ENCODE measurements around the gene EPC2. TPM values are rescaled to one million over a fixed set of nuclear protein-coding genes. Genes with fewer than 3 reads are reported as not detected.

Gene EPC2
- total RNA-seq, 1 experiment from 2014 or later, result 19.6 TPM

DNA sequence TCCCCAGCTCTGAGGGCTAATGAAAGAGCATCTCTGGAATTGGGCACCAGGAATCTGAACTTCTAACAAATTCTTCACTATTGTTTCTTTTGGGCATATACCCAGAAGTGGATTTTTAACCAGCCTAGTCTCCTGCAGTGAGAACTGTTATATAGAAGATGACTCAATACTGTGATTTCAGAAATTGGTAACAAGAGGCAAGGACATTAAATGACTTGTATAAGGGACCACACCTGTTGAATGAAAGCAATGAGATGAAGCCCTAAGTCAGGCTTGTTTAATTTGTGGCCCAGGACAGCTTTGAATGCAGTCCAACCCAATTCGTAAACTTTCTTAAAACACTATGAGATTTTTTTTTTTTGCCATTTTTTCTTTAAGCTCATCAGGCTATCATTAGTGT, 57.9 kb downstream of the EPC2 start:
- Histone ChIP-seq H2AFZ (ENCODE audit: low read depth, low read length, poor library complexity, severe bottlenecking) (no peak overlapping the region), H3K4me3 (replicated peaks in 1 of 2; ENCODE audit: low read depth in 1 of 2, low read length in 2 of 2) (no peak overlapping the region), H3K79me2 (ENCODE audit: insufficient read depth, low read length) (peaks cover 34% of the 10 kb centered on the region), H3K4me1 (ENCODE audit: control insufficient read depth in 1 of 2, insufficient read depth in 2 of 2, low read length in 2 of 2) (no peaks in the 10 kb centered on the region), H3K9me3 (ENCODE audit: control insufficient read depth in 1 of 2, insufficient read depth in 1 of 2, low read depth in 1 of 2, low read length in 2 of 2) (no peaks in the 10 kb centered on the region), H3K4me2 (ENCODE audit: low read length) (no peak overlapping the region), H3K27me3 (ENCODE audit: insufficient read depth, low read length) (no peaks in the 10 kb centered on the region), H4K20me1 (ENCODE audit: insufficient read depth) (peaks cover 6% of the 10 kb centered on the region; the same call in 1 of the 2 replicates), H3K27ac (ENCODE audit: low read depth, low read length) (no peak overlapping the region), H3K9ac (ENCODE audit: low read length) (no peak overlapping the region), H3K9me2 (ENCODE audit: insufficient read depth) (no peaks in the 10 kb centered on the region), H3K36me3 (ENCODE audit: control insufficient read depth in 1 of 2, insufficient read depth in 2 of 2, low read length in 2 of 2) (no peaks in the 10 kb centered on the region)
- intact Hi-C loops (cut with micrococcal nuclease), result no loop called here
- TF ChIP-seq SP1 (IDR thresholded peaks at IDR 0.05; ENCODE audit: low read depth), result no peak
- TF ChIP-seq, protein P1, sequence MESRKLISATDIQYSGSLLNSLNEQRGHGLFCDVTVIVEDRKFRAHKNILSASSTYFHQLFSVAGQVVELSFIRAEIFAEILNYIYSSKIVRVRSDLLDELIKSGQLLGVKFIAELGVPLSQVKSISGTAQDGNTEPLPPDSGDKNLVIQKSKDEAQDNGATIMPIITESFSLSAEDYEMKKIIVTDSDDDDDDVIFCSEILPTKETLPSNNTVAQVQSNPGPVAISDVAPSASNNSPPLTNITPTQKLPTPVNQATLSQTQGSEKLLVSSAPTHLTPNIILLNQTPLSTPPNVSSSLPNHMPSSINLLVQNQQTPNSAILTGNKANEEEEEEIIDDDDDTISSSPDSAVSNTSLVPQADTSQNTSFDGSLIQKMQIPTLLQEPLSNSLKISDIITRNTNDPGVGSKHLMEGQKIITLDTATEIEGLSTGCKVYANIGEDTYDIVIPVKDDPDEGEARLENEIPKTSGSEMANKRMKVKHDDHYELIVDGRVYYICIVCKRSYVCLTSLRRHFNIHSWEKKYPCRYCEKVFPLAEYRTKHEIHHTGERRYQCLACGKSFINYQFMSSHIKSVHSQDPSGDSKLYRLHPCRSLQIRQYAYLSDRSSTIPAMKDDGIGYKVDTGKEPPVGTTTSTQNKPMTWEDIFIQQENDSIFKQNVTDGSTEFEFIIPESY (IDR thresholded peaks at IDR 0.05; ENCODE audit: extremely low read depth, insufficient replicate concordance, low read length), result no peak
- RAD21 ChIA-PET (ENCODE audit: low non-redundant PET in 1 of 2, low total read pairs in 2 of 2, uncharacterized antibody in 2 of 2, unreplicated experiment in 2 of 2), result no interaction called here
- DNase-seq (ENCODE audit: low read depth, low spot score) (no peak), ATAC-seq (no peak)
- CTCF ChIA-PET, result no interaction called here
- no TSS peak for BruUV-seq (replicated peaks)
- POLR2A ChIA-PET, result no interaction called here

DNA sequence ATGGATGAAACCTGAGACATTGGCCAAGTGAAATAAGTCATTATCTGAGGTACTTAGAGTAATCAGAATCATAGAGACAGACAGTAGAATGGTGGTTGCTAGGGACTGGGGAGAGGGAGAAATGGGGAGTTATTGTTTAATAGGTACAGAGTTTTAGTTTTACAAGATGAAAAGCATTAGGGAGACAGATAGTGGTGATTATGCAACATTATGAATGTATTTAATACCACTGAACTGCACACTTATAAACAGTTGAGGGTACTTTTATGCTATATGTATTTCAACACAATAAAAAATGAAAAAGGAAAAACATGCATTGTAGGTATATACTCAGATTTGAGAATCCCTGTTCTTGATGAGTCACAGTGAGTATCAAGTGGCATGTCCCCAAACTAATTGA, 59.7 kb downstream of the EPC2 start:
- no peak for DNase-seq (ENCODE audit: low read depth, low spot score)
- no peak overlapping the region for H3K4me3 ChIP-seq (replicated peaks in 1 of 2; ENCODE audit: low read depth in 1 of 2, low read length in 2 of 2)
- BruUV-seq (replicated peaks), result no TSS peak
- H3K4me2 ChIP-seq (ENCODE audit: low read length), result no peak overlapping the region
- no peaks in the 10 kb centered on the region for H3K9me3 ChIP-seq (ENCODE audit: control insufficient read depth in 1 of 2, insufficient read depth in 1 of 2, low read depth in 1 of 2, low read length in 2 of 2)
- H4K20me1 ChIP-seq (ENCODE audit: insufficient read depth), result peaks cover 6% of the 10 kb centered on the region; the same call in 1 of the 2 replicates
- no peaks in the 10 kb centered on the region for H3K9me2 ChIP-seq (ENCODE audit: insufficient read depth)
- H2AFZ ChIP-seq (ENCODE audit: low read depth, low read length, poor library complexity, severe bottlenecking), result no peak overlapping the region
- RAD21 ChIA-PET (ENCODE audit: low non-redundant PET in 1 of 2, low total read pairs in 2 of 2, uncharacterized antibody in 2 of 2, unreplicated experiment in 2 of 2), result no interaction called here
- intact Hi-C loops (cut with micrococcal nuclease), result no loop called here
- H3K36me3 ChIP-seq (ENCODE audit: control insufficient read depth in 1 of 2, insufficient read depth in 2 of 2, low read length in 2 of 2), result no peaks in the 10 kb centered on the region
- no peak overlapping the region for H3K9ac ChIP-seq (ENCODE audit: low read length)
- no peaks in the 10 kb centered on the region for H3K27me3 ChIP-seq (ENCODE audit: insufficient read depth, low read length)
- CTCF ChIA-PET, result no interaction called here
- no peak overlapping the region for H3K27ac ChIP-seq (ENCODE audit: low read depth, low read length)
- POLR2A ChIA-PET, result no interaction called here
- ATAC-seq, result no peak
- H3K4me1 ChIP-seq (ENCODE audit: control insufficient read depth in 1 of 2, insufficient read depth in 2 of 2, low read length in 2 of 2), result no peaks in the 10 kb centered on the region
- peaks cover 34% of the 10 kb centered on the region for H3K79me2 ChIP-seq (ENCODE audit: insufficient read depth, low read length)
- TF ChIP-seq FOSL1 (IDR thresholded peaks at IDR 0.05; ENCODE audit: low read depth) (no peak), SRF (IDR thresholded peaks at IDR 0.05; ENCODE audit: low read depth) (no peak), ZNF274 (IDR thresholded peaks at IDR 0.05; ENCODE audit: low read depth, low read length) (no peak), CBX3 (IDR thresholded peaks at IDR 0.05; ENCODE audit: low read depth) (no peak), ZFX (IDR thresholded peaks at IDR 0.05) (no peak), SIN3A (IDR thresholded peaks at IDR 0.05; ENCODE audit: low read depth) (no peak), POLR2AphosphoS5 (IDR thresholded peaks at IDR 0.05; ENCODE audit: low read depth, low read length) (no peak), POLR2A (IDR thresholded peaks at IDR 0.05; ENCODE audit: borderline replicate concordance, extremely low read depth, insufficient read depth, insufficient read length) (no peak), TCF7L2 (IDR thresholded peaks at IDR 0.05; ENCODE audit: borderline replicate concordance, extremely low read depth, insufficient read depth, insufficient read length) (no peak), CEBPB (IDR thresholded peaks at IDR 0.05; ENCODE audit: low read depth) (no peak)
- TF ChIP-seq, protein P1 (IDR thresholded peaks at IDR 0.05; ENCODE audit: extremely low read depth, insufficient replicate concordance, low read length), result no peak
- TF ChIP-seq, protein P2, sequence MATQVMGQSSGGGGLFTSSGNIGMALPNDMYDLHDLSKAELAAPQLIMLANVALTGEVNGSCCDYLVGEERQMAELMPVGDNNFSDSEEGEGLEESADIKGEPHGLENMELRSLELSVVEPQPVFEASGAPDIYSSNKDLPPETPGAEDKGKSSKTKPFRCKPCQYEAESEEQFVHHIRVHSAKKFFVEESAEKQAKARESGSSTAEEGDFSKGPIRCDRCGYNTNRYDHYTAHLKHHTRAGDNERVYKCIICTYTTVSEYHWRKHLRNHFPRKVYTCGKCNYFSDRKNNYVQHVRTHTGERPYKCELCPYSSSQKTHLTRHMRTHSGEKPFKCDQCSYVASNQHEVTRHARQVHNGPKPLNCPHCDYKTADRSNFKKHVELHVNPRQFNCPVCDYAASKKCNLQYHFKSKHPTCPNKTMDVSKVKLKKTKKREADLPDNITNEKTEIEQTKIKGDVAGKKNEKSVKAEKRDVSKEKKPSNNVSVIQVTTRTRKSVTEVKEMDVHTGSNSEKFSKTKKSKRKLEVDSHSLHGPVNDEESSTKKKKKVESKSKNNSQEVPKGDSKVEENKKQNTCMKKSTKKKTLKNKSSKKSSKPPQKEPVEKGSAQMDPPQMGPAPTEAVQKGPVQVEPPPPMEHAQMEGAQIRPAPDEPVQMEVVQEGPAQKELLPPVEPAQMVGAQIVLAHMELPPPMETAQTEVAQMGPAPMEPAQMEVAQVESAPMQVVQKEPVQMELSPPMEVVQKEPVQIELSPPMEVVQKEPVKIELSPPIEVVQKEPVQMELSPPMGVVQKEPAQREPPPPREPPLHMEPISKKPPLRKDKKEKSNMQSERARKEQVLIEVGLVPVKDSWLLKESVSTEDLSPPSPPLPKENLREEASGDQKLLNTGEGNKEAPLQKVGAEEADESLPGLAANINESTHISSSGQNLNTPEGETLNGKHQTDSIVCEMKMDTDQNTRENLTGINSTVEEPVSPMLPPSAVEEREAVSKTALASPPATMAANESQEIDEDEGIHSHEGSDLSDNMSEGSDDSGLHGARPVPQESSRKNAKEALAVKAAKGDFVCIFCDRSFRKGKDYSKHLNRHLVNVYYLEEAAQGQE (IDR thresholded peaks at IDR 0.05; ENCODE audit: low read depth), result no peak
- TF ChIP-seq, protein P3, sequence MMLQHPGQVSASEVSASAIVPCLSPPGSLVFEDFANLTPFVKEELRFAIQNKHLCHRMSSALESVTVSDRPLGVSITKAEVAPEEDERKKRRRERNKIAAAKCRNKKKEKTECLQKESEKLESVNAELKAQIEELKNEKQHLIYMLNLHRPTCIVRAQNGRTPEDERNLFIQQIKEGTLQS (IDR thresholded peaks at IDR 0.05), result no peak

Measured in HCT116 (cell line).